ENCODE results near the gene PSMG2.
A peak's percentile ranks its signal among the peaks of the same experiment; 100 is the strongest.

GRCh38 chr18:12659904-12660605 lies 42.8 kb upstream of the PSMG2 start:
- peak; percentile 84 for TF ChIP-seq CTCF (IDR thresholded peaks at IDR 0.05; ENCODE audit: low read depth, low read length, poor library complexity, severe bottlenecking)
- TF ChIP-seq EZH2phosphoT487 (IDR thresholded peaks at IDR 0.05; ENCODE audit: borderline replicate concordance, low read length): no peak

Data from DOHH2 (cell line).